Sigmoid colon (tissue), 7 donors: Measurements from ENCODE around the gene TCP11L2. TPM values are rescaled to one million over a fixed set of nuclear protein-coding genes. Genes with fewer than 3 reads are reported as not detected.
"Not testable (repeated sequence)": the region's sequence is repeated elsewhere in the genome, so short reads cannot be mapped to it uniquely, and the experiment has no call there.

Experiments
- DNase-seq: peaks from one replicate; pipeline ENCODE4 v3.0.0-alpha.2; 2019
- H3K27ac ChIP-seq, 4 donors: fragments of 200-600 bp; sonication (generic); one replicate each; pipeline ENCODE4 v1.5.1; 2016 to 2019; ENCODE audit warnings: mild to moderate bottlenecking in 1 of 4
- H3K27me3 ChIP-seq, 3 donors: fragments of 200-600 bp; sonication (generic); one replicate each; pipeline ENCODE4 v1.5.1; 2019; ENCODE audit warnings: mild to moderate bottlenecking in 1 of 3
- H3K36me3 ChIP-seq, 4 donors: fragments of 200-600 bp; sonication (generic); one replicate each; pipeline ENCODE4 v1.5.1; 2016 to 2019
- H3K4me1 ChIP-seq, 4 donors: fragments of 200-600 bp; sonication (generic); one replicate each; pipeline ENCODE4 v1.5.1; 2017 to 2019
- H3K4me3 ChIP-seq, 4 donors: fragments of 200-600 bp; sonication (generic); one replicate each; pipeline ENCODE4 v1.5.1; 2017 to 2019; ENCODE audit warnings: mild to moderate bottlenecking in 2 of 4, moderate library complexity in 1 of 4
- H3K9me3 ChIP-seq, 4 donors: fragments of 200-600 bp in 3 of 4; sonication (generic) in 3 of 4; one replicate each; pipeline versions ENCODE4 v1.5.1 to v1.6.1; 2013 to 2019
- CTCF ChIP-seq, 4 experiments: fragments of 450-650 bp in 3 of 4; fragments of 200-600 bp in 1 of 4; IDR thresholded peaks; one replicate each; pipeline ENCODE4 v1.5.1; 2016 to 2019; ENCODE audit warnings: antibody characterized with exemption in 4 of 4, mild to moderate bottlenecking in 3 of 4, moderate library complexity in 2 of 4
- EP300 ChIP-seq, 4 donors: sonication (generic); formaldehyde crosslinking; IDR thresholded peaks; one replicate each; pipeline ENCODE4 v1.6.1; 2017; ENCODE audit warnings: antibody characterized with exemption in 4 of 4
- POLR2A ChIP-seq, 2 donors: fragments of 450-650 bp; IDR thresholded peaks; one replicate each; pipeline ENCODE4 v1.6.1; 2016; ENCODE audit warnings: antibody characterized with exemption in 2 of 2, mild to moderate bottlenecking in 2 of 2, moderate library complexity in 2 of 2
- POLR2AphosphoS5 ChIP-seq, 4 donors: sonication (generic); formaldehyde crosslinking; IDR thresholded peaks; one replicate each; pipeline ENCODE4 v1.6.1; 2017; ENCODE audit warnings: antibody characterized with exemption in 4 of 4
- WGBS, 2 donors: extraction: QIAGEN DNeasy Blood & Tissue Kit; methylation state at CpG; one replicate each; pipeline ENCODE4 v1.1.7; 2013; 5-methylcytosine and 5-hydroxymethylcytosine counted together
- intact Hi-C: fragments of 100-400 bp; cut with DNase I; formaldehyde crosslinking; loops from one replicate; pipeline ENCODE4 v1.15.1; 2023
- polyA plus RNA-seq, 3 donors: library from polyadenylated mRNA; stranded (reverse); fragments of 200-250 nt; gene quantifications; one replicate each; pipeline ENCODE4 v1.2.3, GENCODE V29; 2013
- total RNA-seq, 4 donors: library from RNA; depleted of rRNA; stranded (reverse); fragments of >200 nt; gene quantifications; one replicate each; pipeline ENCODE4 v1.1.0, GENCODE V29; 2016
- donor health status: healthy with polysubstance abuse.
- donor health status: Bipolar disorder and iron deficiency.
- donor health status: healthy.

The TCP11L2 gene
- total and polyA plus RNA-seq, 7 donors, result 3.0 to 53.5 (median 38.4) TPM

DNA sequence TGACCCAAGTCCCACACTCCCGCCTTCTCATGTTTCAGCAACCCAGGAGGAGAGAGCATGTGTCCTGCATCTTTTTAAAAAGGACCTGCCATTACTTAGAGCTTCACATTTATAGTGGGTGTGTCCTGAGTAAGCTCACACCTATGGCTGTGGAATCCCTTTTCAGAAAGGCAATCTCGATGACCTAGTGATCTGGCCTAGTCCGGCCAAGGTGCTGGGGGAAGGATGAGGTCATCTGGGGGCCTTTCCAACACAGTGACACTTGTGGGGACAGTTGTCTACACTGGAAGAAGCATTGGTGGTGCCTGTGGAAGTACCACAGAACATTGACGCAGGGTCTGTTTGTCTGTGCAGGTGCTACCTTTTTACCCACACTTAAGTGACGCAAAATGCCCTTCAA, 8.2 kb downstream of the TCP11L2 start:
- TF ChIP-seq POLR2AphosphoS5 (IDR thresholded peaks at IDR 0.05) (no peak), CTCF (IDR thresholded peaks at IDR 0.05) (no peak), EP300 (IDR thresholded peaks at IDR 0.05) (no peak), POLR2A (IDR thresholded peaks at IDR 0.05) (no peak)
- Histone ChIP-seq H3K4me1 (peaks cover 0 to 53% (median 44%) of the 10 kb centered on the region in 4 donors), H3K27me3 (no peaks in the 10 kb centered on the region), H3K9me3 (no peaks in the 10 kb centered on the region), H3K36me3 (peaks cover 7 to 28% (median 11%) of the 10 kb centered on the region in 4 donors), H3K4me3 (no peak overlapping the region), H3K27ac (no peak overlapping the region)
- intact Hi-C loops, result no loop called here
- 66 to 82% methylated on average over 5 of the region's 5 CpGs for WGBS, 2 donors
- DNase-seq, result no peak

DNA sequence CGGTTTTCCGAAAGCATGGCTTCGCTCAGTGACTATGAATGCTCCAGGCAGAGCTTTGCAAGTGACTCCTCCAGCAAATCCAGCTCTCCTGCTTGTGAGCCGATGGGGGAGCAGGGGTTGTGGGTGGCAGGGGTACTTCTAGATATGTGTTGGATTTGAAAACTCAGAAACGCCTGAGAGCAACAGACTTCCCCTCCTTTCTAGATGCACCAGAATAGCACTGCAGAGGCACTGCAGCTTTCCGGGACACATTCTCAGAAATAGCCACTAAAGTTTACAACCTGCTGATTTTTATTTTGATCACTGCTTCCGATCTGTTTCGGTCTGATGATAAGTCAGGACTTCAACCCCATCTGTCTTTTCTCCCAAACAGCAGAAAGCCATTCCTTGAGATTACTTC, 8.6 kb downstream of the TCP11L2 start:
- Histone ChIP-seq H3K4me1 (peaks cover 0 to 48% (median 40%) of the 10 kb centered on the region in 4 donors), H3K36me3 (peaks cover 11 to 32% (median 13%) of the 10 kb centered on the region in 4 donors), H3K27ac (no peak overlapping the region), H3K27me3 (no peaks in the 10 kb centered on the region), H3K9me3 (no peaks in the 10 kb centered on the region), H3K4me3 (no peak overlapping the region)
- intact Hi-C loops, result no loop called here
- TF ChIP-seq CTCF (IDR thresholded peaks at IDR 0.05) (no peak), POLR2AphosphoS5 (IDR thresholded peaks at IDR 0.05) (no peak), POLR2A (IDR thresholded peaks at IDR 0.05) (no peak), EP300 (IDR thresholded peaks at IDR 0.05) (no peak)
- 55 to 57% methylated on average over 8 of the region's 8 CpGs for WGBS, 2 donors
- no peak for DNase-seq

DNA sequence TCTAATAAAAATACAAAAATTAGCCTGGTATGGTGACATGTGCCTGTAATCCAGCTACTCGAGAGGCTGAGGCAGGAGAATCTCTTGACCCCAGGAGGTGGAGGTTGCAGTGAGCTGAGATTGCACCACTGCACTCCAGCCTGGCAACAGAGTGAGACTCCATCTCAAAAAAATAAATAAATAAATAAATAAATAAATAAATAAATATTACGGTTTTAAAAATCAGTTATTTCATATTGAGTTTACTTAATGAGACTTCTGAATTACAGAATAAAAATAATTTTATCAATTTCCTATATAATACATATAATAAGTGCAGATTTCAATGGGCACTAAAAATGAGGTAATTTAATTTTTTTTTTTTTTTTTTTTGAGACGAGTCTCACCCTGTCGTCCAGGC, 10.9 kb downstream of the TCP11L2 start:
- H3K9me3 ChIP-seq, H3K4me3 ChIP-seq, DNase-seq, H3K27ac ChIP-seq, intact Hi-C loops, H3K27me3 ChIP-seq: not testable (repeated sequence)
- H3K4me1 ChIP-seq, result peaks cover 0 to 32% (median 22%) of the 10 kb centered on the region in 4 donors
- 69 to 87% methylated on average over 4 of the region's 4 CpGs for WGBS, 2 donors
- H3K36me3 ChIP-seq, result peaks cover 16 to 53% (median 20%) of the 10 kb centered on the region in 4 donors

DNA sequence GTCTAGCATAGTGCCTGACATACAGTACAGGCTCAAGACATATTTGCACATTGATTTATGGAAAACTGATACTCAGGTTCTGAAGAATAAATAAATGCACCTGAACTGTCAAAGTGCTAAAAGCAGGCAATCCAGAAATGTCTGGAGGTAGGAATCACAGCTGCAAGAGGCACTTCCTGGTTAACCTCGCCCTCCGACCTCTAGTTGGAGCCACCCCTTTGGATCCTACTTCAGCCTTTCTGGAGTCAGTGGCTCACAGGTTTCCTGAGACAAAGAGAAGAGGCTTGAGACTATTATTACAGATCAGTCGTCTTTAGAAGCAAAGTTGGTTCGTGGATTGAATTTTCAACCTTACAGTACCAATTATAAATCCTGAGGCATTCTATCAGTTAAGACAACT, 13.0 kb downstream of the TCP11L2 start:
- peaks cover 0 to 11% (median 4%) of the 10 kb centered on the region in 4 donors for H3K4me1 ChIP-seq
- TF ChIP-seq POLR2AphosphoS5 (IDR thresholded peaks at IDR 0.05) (no peak), CTCF (IDR thresholded peaks at IDR 0.05) (no peak), POLR2A (IDR thresholded peaks at IDR 0.05) (no peak), EP300 (IDR thresholded peaks at IDR 0.05) (no peak)
- intact Hi-C loops, result no loop called here
- H3K9me3 ChIP-seq, result no peaks in the 10 kb centered on the region
- no peak for DNase-seq
- H3K4me3 ChIP-seq, result no peak overlapping the region
- H3K27me3 ChIP-seq, result no peaks in the 10 kb centered on the region
- peaks cover 24 to 75% (median 30%) of the 10 kb centered on the region in 4 donors for H3K36me3 ChIP-seq
- H3K27ac ChIP-seq, result no peak overlapping the region
- WGBS, 2 donors, result 75% methylated on average over 4 of the region's 4 CpGs

- Histone ChIP-seq H3K4me3 (no peak overlapping the region), H3K4me1 (peaks cover 0 to 8% (median 3%) of the 10 kb centered on the region in 4 donors), H3K27ac (no peak overlapping the region), H3K9me3 (no peaks in the 10 kb centered on the region), H3K36me3 (peaks cover 38 to 90% (median 43%) of the 10 kb centered on the region in 4 donors), H3K27me3 (no peaks in the 10 kb centered on the region)
- TF ChIP-seq CTCF (IDR thresholded peaks at IDR 0.05) (no peak), POLR2AphosphoS5 (IDR thresholded peaks at IDR 0.05) (no peak), POLR2A (IDR thresholded peaks at IDR 0.05) (no peak), EP300 (IDR thresholded peaks at IDR 0.05) (no peak)
- no peak for DNase-seq
- WGBS, 2 donors, result 95 to 96% methylated on average over 6 of the region's 6 CpGs
- intact Hi-C loops, result no loop called here
These were observed 15.0 kb downstream of the TCP11L2 start for GRCh38 chr12:106317406-106318082.
